ENCODE results near the gene EXOSC5.
"Not testable (repeated sequence)": the region's sequence is repeated elsewhere in the genome, so short reads cannot be mapped to it uniquely, and the experiment has no call there.

Gene EXOSC5

GRCh38 chr19:41403181-41403970, 6.2 kb upstream of the EXOSC5 start:
- no peak for DNase-seq

GRCh38 chr19:41402010-41402409, 4.9 kb upstream of the EXOSC5 start:
- DNase-seq, result no peak

DNA sequence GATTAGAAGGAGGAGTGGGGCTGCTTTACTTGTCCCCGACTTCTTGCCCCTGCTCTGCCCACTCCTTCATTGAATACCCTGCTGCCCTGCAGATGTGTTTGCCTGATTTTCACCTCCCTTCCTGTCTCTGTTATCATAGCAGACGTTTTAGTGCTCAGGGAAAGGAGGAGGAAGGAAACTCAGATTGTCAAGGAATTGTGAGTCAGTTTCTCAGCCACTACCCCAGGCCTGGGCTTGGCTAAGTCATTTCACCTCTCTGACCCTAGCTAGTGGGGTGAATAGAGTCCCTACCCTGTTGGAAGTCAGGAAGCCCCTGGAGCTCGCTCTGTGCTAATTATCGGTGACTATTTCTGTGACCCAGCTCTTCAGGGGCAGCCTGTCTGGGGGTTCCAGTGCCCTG, 4.3 kb upstream of the EXOSC5 start:
- DNase-seq, result no peak

DNA sequence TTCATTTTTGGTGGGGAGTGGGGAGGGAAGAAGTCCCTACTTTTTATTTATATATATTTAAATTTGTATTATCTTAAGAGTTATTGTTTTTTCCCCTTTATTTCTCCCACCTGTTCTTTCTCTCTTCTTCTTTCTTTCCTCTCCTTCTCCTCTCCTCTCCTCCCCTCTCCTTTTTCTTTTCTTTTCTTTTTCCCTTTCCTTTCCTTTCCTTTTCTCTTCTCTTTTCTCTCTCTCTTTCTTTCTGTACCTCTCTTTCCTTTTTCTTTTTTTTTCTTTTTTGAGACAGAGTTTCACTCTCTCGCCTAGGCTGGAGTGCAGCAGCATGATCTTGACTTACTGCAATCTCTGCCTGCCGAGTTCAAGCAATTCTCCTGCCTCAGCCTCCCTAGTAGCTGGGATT, 2.4 kb upstream of the EXOSC5 start:
- DNase-seq, result no peak

- no peak for DNase-seq
Measured at GRCh38 chr19:41399091-41399490, 1.9 kb upstream of the EXOSC5 start.

- no peak for DNase-seq
Measured at GRCh38 chr19:41398598-41398997, 1.4 kb upstream of the EXOSC5 start.

- DNase-seq, result no peak
Measured at GRCh38 chr19:41398050-41398418, 875 bp upstream of the EXOSC5 start.

GRCh38 chr19:41395355-41395754, 1.8 kb downstream of the EXOSC5 start:
- no peak for DNase-seq

DNA sequence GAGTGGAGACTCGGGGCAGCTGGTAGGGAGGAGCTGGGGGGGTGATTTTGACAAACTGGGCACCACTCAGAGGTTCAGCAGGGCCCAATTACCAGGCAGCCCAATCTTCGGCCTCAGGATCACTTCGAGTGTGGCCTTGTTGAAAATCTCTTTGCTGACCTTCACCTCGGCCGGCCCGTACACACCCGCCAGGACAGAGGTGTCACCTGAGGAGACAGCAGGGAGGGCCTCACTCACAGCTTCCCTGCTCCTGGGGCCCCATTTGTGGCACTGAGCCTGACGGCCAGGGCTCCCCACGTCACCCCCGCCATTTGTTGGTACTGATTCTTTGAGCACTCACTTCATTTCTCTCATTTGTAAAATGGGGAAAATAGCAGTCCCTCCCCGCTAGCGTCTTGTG, 4.4 kb downstream of the EXOSC5 start:
- no peak for DNase-seq

DNA sequence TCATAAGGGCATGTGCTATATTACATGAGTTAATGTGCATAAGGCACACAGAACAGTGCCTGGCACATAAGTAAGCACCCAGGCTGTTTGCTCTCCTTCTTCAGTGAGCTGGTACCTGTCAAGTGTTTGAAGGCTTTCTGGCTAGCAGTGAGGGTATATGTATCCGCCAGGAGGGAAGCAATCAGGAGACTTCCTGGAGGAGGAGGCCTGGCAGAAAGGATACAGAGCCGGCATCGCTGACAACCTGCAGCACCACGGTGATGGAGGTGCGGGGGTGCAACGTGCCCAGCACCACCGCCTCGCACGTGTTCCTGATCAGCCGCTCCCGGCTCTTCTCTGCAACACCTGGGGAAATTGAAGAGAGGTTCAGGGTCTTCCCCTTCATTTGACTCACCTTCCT, 5.5 kb downstream of the EXOSC5 start:
- no peak for DNase-seq

- no peak for DNase-seq
Measured at GRCh38 chr19:41386442-41386841, 10.7 kb downstream of the EXOSC5 start.

DNA sequence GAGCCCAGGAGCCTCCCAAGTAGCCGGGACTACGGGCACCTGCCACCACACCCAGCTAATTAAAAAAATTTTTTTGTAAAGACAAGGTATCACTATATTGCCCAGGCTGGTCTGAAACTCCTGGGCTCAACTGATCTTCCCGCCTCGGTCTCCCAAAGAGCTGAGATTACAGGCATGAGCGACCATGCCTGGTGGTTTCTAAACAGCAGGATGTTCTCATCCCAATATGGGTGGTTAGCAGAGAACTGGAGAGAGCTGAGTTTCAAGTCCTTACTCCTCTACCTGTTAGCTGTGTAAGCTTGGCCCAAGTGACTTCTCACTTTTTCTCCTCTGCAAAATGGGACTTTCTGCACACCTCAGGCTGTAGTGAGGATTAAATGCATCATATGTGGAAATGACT, 12.8 kb downstream of the EXOSC5 start:
- no peak for DNase-seq

- not testable (repeated sequence) for DNase-seq
Measured at GRCh38 chr19:41381536-41381935, 15.6 kb downstream of the EXOSC5 start.

DNA sequence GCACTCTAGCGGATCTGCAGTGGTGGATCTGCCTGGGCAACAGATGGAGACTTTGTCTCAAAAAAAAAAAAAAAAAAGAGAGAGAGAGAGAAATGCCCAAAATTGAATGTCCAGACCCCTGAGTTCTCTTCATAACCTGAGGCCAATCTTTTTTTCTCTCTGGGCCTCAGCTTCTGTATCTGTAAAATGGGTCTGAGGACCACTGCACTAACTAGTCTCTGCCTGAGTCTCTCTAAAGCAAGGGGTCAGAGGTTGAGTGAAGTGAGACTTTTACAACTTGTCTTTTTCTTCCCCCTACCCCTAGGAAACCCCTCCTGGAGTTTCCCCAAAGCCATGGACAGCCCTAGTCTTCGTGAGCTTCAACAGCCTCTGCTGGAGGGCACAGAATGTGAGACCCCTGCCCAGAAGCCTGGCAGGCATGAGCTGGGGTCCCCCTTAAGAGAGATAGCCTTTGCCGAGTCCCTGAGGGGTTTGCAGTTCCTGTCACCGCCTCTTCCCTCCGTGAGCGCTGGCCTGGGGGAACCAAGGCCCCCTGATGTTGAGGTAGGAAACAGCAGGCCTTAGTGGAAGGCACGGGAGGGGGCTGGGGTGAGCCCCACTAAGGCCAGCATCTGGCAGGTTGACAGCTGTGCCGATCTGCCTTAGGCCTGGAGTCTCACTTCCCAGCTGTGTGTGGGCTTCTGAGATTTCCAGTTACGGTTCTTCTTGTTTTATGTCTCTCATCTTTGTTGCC, 19.0 kb downstream of the EXOSC5 start:
- no peak for DNase-seq

DNA sequence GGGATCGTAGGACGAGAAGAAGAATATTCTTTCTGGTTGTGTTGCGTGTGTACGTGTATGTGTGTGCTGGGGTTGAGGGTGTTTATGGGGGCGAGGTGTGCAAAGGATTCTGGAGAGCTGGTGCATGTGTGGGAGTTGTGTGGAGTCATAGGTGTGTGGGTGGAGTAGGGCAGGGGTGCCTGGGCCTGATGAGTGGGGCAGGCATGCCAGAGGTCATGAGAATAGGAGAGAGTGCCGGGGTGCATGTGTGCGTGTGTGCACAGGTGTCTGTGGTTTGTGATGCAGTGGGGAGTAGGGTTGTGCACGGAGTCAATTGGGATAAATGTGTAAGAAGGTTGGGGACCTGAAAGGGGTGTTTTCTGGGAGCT, 20.2 kb downstream of the EXOSC5 start:
- no peak for DNase-seq

- peak; percentile 8 for DNase-seq
Measured at GRCh38 chr19:41376241-41376997, 20.7 kb downstream of the EXOSC5 start, which contains the start of gene TMEM91. TSS of gene TMEM91 (plus strand) at chr19:41376533. CDS start at chr19:41378310, 1,777 bp downstream.

- DNase-seq, result peak; percentile 79
Measured at GRCh38 chr19:41373993-41374392, 23.2 kb downstream of the EXOSC5 start.

GRCh38 chr19:41372501-41372900, 24.7 kb downstream of the EXOSC5 start:
- DNase-seq, result no peak

DNA sequence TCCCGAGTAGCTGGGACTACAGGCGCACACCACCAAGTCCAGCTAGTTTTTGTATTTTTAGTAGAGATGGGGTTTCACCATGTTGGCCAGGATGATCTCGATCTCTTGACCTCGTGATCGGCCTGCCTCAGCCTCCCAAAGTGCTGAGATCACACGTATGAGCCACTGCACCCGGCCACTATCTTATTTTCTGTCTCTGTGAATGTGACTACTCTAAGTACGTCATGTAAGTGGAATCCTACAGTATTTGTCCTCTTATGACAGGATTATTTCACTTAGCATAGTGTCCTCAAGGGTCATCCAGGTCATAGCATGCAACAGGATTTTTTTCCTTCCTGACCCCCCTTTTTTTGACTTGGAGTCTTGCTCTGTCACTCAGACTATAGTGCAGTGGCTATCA, 25.6 kb downstream of the EXOSC5 start:
- no peak for DNase-seq

- DNase-seq, result not testable (repeated sequence)
Measured at GRCh38 chr19:41371119-41371518, 26.0 kb downstream of the EXOSC5 start.

DNA sequence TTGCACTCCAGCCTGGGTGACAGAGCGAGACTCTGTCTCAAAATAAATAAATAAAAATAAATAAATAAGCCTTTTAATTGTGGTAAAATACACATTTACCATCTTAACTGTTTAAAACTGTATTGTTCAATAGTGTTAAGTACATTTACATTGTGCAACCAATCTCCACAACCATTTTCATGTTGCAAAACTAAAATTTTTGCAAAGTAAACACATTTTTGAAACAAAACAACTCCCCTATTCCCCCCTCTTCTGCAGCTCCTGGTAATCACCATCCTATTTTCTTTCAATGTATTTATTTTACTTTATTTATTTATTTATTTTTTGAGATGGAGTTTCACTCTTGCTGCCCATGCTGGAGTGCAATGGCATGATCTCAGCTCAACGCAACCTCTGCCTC, 27.4 kb downstream of the EXOSC5 start:
- no peak for DNase-seq

- no peak for DNase-seq
Measured at GRCh38 chr19:41367848-41368301, 29.3 kb downstream of the EXOSC5 start.

- no peak for DNase-seq
Measured at GRCh38 chr19:41366089-41366488, 31.1 kb downstream of the EXOSC5 start.
